HepG2 (cell line): ENCODE results near the gene ATOH8. TPM values are rescaled to one million over a fixed set of nuclear protein-coding genes. Genes with fewer than 3 reads are reported as not detected.

ENCODE experiments used
- ARID4A ChIP-seq: sonication (generic); formaldehyde crosslinking; IDR thresholded peaks from 2 replicates; pipeline ENCODE4 v1.5.0; 2020; ENCODE audit warnings: mild to moderate bottlenecking, missing genetic modification reagents, borderline replicate concordance
- CENPT ChIP-seq: sonication (generic); formaldehyde crosslinking; IDR thresholded peaks from 2 replicates; pipeline ENCODE4 v1.8.0; 2022; ENCODE audit warnings: low read depth, mild to moderate bottlenecking, moderate library complexity, missing genetic modification reagents
- ETV5 ChIP-seq: IDR thresholded peaks from 2 replicates; pipeline ENCODE4 v1.6.1; 2018; ENCODE audit warnings: missing biosample characterization, missing genetic modification reagents, inconsistent platforms, borderline replicate concordance
- HNF4G ChIP-seq, 2 experiments: sonication (generic) in 1 of 2; formaldehyde crosslinking in 1 of 2; IDR thresholded peaks; 2 replicates each; pipeline versions ENCODE4 v1.4.0 to v1.6.1; 2011 to 2020; ENCODE audit warnings: borderline replicate concordance in 2 of 2, low read depth in 2 of 2, mild to moderate bottlenecking in 2 of 2, low read length in 1 of 2, missing genetic modification reagents in 1 of 2, moderate library complexity in 1 of 2
- RELA ChIP-seq: sonication (generic); formaldehyde crosslinking; IDR thresholded peaks from 2 replicates; pipeline ENCODE4 v1.4.0; 2020; ENCODE audit warnings: missing genetic modification reagents
- RNF2 ChIP-seq: fragments of 450-650 bp; conservative IDR thresholded peaks from 2 replicates; pipeline ENCODE4 v1.6.1; 2016; ENCODE audit warnings: low read depth
- SOX13 ChIP-seq, 3 experiments: fragments of 450-650 bp in 1 of 3; sonication (generic) in 1 of 3; formaldehyde crosslinking in 1 of 3; IDR thresholded peaks in 2 of 3; conservative IDR thresholded peaks in 1 of 3; 2 replicates each; pipeline versions ENCODE4 v1.5.0 to v1.6.1; 2016 to 2020; ENCODE audit warnings: antibody characterized with exemption in 1 of 3, mild to moderate bottlenecking in 1 of 3, missing compliant biosample characterization in 1 of 3, missing genetic modification reagents in 1 of 3, moderate library complexity in 1 of 3
- TEAD3 ChIP-seq: optimal IDR thresholded peaks from 2 replicates; pipeline ENCODE3; 2016; ENCODE audit warnings: borderline replicate concordance
- ZFP82 ChIP-seq: sonication (generic); formaldehyde crosslinking; IDR thresholded peaks from 2 replicates; pipeline ENCODE4 v1.5.1; 2020; ENCODE audit warnings: mild to moderate bottlenecking, missing genetic modification reagents, borderline replicate concordance
- ZNF121 ChIP-seq: sonication (generic); formaldehyde crosslinking; IDR thresholded peaks from 2 replicates; pipeline ENCODE4 v1.5.0; 2020; ENCODE audit warnings: mild to moderate bottlenecking, missing genetic modification reagents
- ZNF253 ChIP-seq: sonication (generic); formaldehyde crosslinking; IDR thresholded peaks from 2 replicates; pipeline ENCODE4 v1.8.0; 2022; ENCODE audit warnings: mild to moderate bottlenecking, missing genetic modification reagents, borderline replicate concordance
- ZNF263 ChIP-seq: sonication (generic); formaldehyde crosslinking; IDR thresholded peaks from 2 replicates; pipeline ENCODE4 v1.4.0; 2020; ENCODE audit warnings: missing genetic modification reagents
- ZNF691 ChIP-seq: sonication (generic); formaldehyde crosslinking; IDR thresholded peaks from 2 replicates; pipeline ENCODE4 v1.4.0; 2020; ENCODE audit warnings: missing genetic modification reagents, low read depth, mild to moderate bottlenecking, borderline replicate concordance
- ZNF709 ChIP-seq: sonication (generic); formaldehyde crosslinking; IDR thresholded peaks from 2 replicates; pipeline ENCODE4 v1.5.0; 2020; ENCODE audit warnings: mild to moderate bottlenecking, missing genetic modification reagents
- ZNF710 ChIP-seq: sonication (generic); formaldehyde crosslinking; IDR thresholded peaks from 2 replicates; pipeline ENCODE4 v1.5.0; 2020; ENCODE audit warnings: mild to moderate bottlenecking, missing genetic modification reagents, borderline replicate concordance
- ZNF792 ChIP-seq: IDR thresholded peaks from 2 replicates; pipeline ENCODE4 v1.6.1; 2016
- ZSCAN31 ChIP-seq: sonication (generic); formaldehyde crosslinking; IDR thresholded peaks from 2 replicates; pipeline ENCODE4 v1.5.0; 2020; ENCODE audit warnings: low read depth, mild to moderate bottlenecking, missing genetic modification reagents
- polyA plus RNA-seq, 8 experiments: library from polyadenylated mRNA; depleted of rRNA in 3 of 8; stranded (reverse) in 7 of 8; unstranded in 1 of 8; fragments of >200 nt; fragmentation: Illumina TruSeq in 4 of 8; extraction: Trizol in 4 of 8; gene quantifications; 2 replicates each; pipeline versions ENCODE4 v1.2.1 to v1.2.3, GENCODE V29; 2011 to 2016; ENCODE audit warnings: low read depth in 4 of 8, missing spikeins in 1 of 8, mixed read lengths in 1 of 8; ENCODE audit not compliant: insufficient read depth in 1 of 8
- total RNA-seq, 5 experiments: library from RNA; depleted of rRNA; stranded (reverse); fragments of >200 nt; fragmentation: Illumina TruSeq; extraction: Trizol; gene quantifications; 2 replicates each; pipeline ENCODE4 v1.2.3, GENCODE V29; 2016; ENCODE audit warnings: low read depth in 1 of 5
- TF ChIP-seq, protein P1 (sequence below): sonication (generic); formaldehyde crosslinking; IDR thresholded peaks from 2 replicates; pipeline ENCODE4 v1.4.0; 2020; ENCODE audit warnings: mild to moderate bottlenecking, low read depth, missing genetic modification reagents

The ATOH8 gene
- total and polyA plus RNA-seq, 2 of the 13 experiments (the other 11 are each of a cell fraction or from before 2014, with no cell fraction given), result 0.13 to 0.61 TPM

DNA sequence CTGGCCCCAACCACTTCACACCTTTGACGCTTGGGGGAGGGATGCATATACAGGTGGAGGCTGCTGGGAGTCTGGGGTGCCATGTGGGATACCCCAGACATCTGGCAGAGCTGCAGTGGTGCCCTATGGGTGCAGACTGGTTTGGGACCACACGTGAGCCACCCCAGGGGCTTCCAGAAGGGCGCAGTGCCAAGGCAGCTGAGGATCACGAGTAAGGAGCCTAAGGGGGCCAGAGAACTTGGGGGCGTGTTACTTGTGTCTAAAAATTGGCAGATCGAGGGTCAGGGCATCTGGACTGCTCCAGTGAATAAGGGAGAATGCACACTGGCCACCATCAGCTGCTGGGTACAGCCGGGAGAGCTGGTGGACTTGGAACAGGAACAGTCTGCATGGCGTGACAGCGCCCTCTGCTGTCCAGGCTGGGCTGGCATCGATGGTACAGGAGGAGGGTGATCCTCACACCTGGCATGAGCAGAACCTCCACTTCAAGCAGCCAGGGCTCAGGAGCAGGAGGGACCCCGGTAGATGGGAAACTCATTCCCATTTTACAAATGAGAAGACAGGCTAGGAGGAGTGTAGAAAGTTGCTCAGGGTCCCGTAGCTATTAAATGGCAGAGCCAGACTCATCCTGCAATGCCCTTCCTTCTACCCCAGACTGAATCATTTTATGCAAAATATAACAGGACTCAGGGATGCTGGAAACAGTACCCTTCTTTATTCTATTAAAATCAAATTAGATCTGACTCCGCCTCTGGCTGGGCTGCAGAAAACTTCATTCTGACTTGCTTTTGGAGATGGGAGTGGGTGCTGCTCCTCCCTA, 60.4 kb downstream of the ATOH8 start (continued):
- TF ChIP-seq ZFP82 (CRISPR knock-in tag), result no peak
- TF ChIP-seq ZNF710 (CRISPR knock-in tag), result no peak
- TF ChIP-seq ZNF121 (CRISPR knock-in tag), result no peak
- TF ChIP-seq SOX13 (IDR thresholded peaks at IDR 0.05), result no peak
- peak in 1 of 2 experiments; percentile 13; a peak in 1 of 4 replicates for TF ChIP-seq SOX13 (CRISPR knock-in tag; conservative IDR thresholded peaks at IDR 0.05 in 1 of 2, IDR thresholded peaks at IDR 0.05 in 1 of 2)
- peak; percentile 38; the same call in 1 of the 2 replicates for TF ChIP-seq RELA (CRISPR knock-in tag)
- peak; percentile 68; the same call in 1 of the 2 replicates for TF ChIP-seq HNF4G (IDR thresholded peaks at IDR 0.05; ENCODE audit: borderline replicate concordance, low read depth, low read length)
- 0 out of 2 replicates have a peak, but pooled peaks have one; percentile 7 for TF ChIP-seq HNF4G (CRISPR knock-in tag; IDR thresholded peaks at IDR 0.05; ENCODE audit: borderline replicate concordance, low read depth)
- TF ChIP-seq ARID4A (CRISPR knock-in tag), result no peak; the same call in 1 of the 2 replicates
- TF ChIP-seq CENPT (CRISPR knock-in tag), result 0 out of 2 replicates have a peak, but pooled peaks have one; percentile 40
- TF ChIP-seq ZNF792, result 0 out of 2 replicates have a peak, but pooled peaks have one; percentile 36
- TF ChIP-seq RNF2, result 0 out of 2 replicates have a peak, but pooled peaks have one; percentile 21
- TF ChIP-seq ZSCAN31 (CRISPR knock-in tag), result peak; percentile 42; the same call in 1 of the 2 replicates
- peak; percentile 37 for TF ChIP-seq TEAD3
- TF ChIP-seq, protein P1, sequence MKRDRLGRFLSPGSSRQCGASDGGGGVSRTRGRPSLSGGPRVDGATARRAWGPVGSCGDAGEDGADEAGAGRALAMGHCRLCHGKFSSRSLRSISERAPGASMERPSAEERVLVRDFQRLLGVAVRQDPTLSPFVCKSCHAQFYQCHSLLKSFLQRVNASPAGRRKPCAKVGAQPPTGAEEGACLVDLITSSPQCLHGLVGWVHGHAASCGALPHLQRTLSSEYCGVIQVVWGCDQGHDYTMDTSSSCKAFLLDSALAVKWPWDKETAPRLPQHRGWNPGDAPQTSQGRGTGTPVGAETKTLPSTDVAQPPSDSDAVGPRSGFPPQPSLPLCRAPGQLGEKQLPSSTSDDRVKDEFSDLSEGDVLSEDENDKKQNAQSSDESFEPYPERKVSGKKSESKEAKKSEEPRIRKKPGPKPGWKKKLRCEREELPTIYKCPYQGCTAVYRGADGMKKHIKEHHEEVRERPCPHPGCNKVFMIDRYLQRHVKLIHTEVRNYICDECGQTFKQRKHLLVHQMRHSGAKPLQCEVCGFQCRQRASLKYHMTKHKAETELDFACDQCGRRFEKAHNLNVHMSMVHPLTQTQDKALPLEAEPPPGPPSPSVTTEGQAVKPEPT (CRISPR knock-in tag), result no peak
- no peak for TF ChIP-seq ZNF253 (CRISPR knock-in tag)
- TF ChIP-seq ZNF709, result no peak
- TF ChIP-seq ZNF691 (CRISPR knock-in tag), result peak; percentile 76; the same call in 1 of the 2 replicates
- TF ChIP-seq ZNF263 (CRISPR knock-in tag), result peak; percentile 86
- TF ChIP-seq ETV5, result peak; percentile 10; the same call in 1 of the 2 replicates
